Measurements from ENCODE around the gene MAD2L1BP. TPM values are rescaled to one million over a fixed set of nuclear protein-coding genes. Genes with fewer than 3 reads are reported as not detected.

Gene MAD2L1BP
- total RNA-seq, 1 experiment from 2014 or later, result 46.3 TPM

DNA sequence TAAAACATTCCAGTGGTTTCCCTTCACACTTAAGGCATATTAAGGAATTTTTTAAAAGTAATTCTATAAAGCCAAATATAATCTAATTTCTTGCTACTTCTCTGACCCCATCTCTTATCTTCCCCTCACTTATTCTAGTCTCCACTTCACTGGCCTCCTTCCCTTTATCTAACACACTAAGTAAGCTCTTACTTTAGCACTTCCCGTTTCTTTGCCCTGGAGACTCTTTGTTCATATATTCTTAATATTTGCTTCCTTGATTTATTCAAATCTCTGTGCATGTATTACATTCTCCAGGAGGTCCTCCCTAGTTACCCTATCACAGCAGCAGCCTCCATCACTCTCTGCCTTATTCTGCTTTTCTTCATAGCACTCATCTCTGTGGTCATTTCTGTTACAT is 26.8 kb upstream of the MAD2L1BP start:
- H3K23ac ChIP-seq (ENCODE audit: insufficient read length, low read depth, low read length), result no peak overlapping the region
- no peaks in the 10 kb centered on the region for H4K20me1 ChIP-seq (ENCODE audit: control insufficient read depth, insufficient read depth, insufficient read length)
- H2AFZ ChIP-seq (ENCODE audit: low read length), result no peak overlapping the region
- no peaks in the 10 kb centered on the region for H3K9me3 Mint-ChIP-seq
- no peaks in the 10 kb centered on the region for H3K23me2 ChIP-seq (ENCODE audit: insufficient read length, low read depth, low read length, poor library complexity, severe bottlenecking)
- H3K4ac ChIP-seq (ENCODE audit: low read depth, low read length), result no peak overlapping the region
- no peak overlapping the region for H4K5ac ChIP-seq (ENCODE audit: insufficient read length, low read depth, low read length)
- no peak overlapping the region for H2BK12ac ChIP-seq (ENCODE audit: insufficient read length, low read depth, low read length)
- H3T11ph ChIP-seq (ENCODE audit: low read length), result no peak overlapping the region
- H3K27ac ChIP-seq (ENCODE audit: insufficient read length, low read depth, low read length), result no peak overlapping the region
- no peak overlapping the region for H2BK20ac ChIP-seq (ENCODE audit: low read depth, low read length, poor library complexity, severe bottlenecking)
- no peak overlapping the region for H3K56ac ChIP-seq (ENCODE audit: insufficient read length, low read depth, low read length)
- H3K27me3 Mint-ChIP-seq (ENCODE audit: low read depth), result no peaks in the 10 kb centered on the region
- H3K79me2 ChIP-seq (ENCODE audit: insufficient read depth, low read length), result no peaks in the 10 kb centered on the region
- no peak for DNase-seq
- no peak overlapping the region for H4K8ac ChIP-seq (replicated peaks; ENCODE audit: insufficient read length, low read depth, low read length)
- no peaks in the 10 kb centered on the region for H3K4me1 ChIP-seq (ENCODE audit: insufficient read depth, low read length)
- H3K4me1 Mint-ChIP-seq, result no peaks in the 10 kb centered on the region
- no peak overlapping the region for H3K9ac ChIP-seq (ENCODE audit: extremely low read depth, insufficient read length, low read length)
- no peak overlapping the region for H2BK15ac ChIP-seq (ENCODE audit: low read depth, low read length)
- TF ChIP-seq CTCF (conservative IDR thresholded peaks at IDR 0.05), result no peak
- H3K27ac Mint-ChIP-seq, result no peak overlapping the region
- no peaks in the 10 kb centered on the region for H3K9me3 ChIP-seq (ENCODE audit: control insufficient read depth, low read depth, low read length)
- no peak overlapping the region for H3K18ac ChIP-seq (ENCODE audit: insufficient read length, low read depth, low read length)
- no peak overlapping the region for H3K4me3 Mint-ChIP-seq
- H3K36me3 Mint-ChIP-seq (ENCODE audit: insufficient read depth in 1 of 3, low read depth in 3 of 3), result peaks cover 0 to 44% (median 23%) of the 10 kb centered on the region in 3 experiments; a peak in 4 of 7 replicates
- no peaks in the 10 kb centered on the region for H3K79me1 ChIP-seq (ENCODE audit: insufficient read depth, low read depth, low read length, poor library complexity, severe bottlenecking)
- H4K91ac ChIP-seq (ENCODE audit: insufficient read length, low read depth, low read length), result no peak overlapping the region
- no peak overlapping the region for H2BK5ac ChIP-seq (ENCODE audit: insufficient read length, low read length)
- no CpG with 5 or more reads among the region's 1 CpG for WGBS (ENCODE audit: extremely low coverage, insufficient read length, low lambda C conversion rate)
- H2BK120ac ChIP-seq (ENCODE audit: low read depth, low read length, poor library complexity, severe bottlenecking), result no peak overlapping the region
- H3K27me3 ChIP-seq (ENCODE audit: insufficient read depth, low read length), result no peaks in the 10 kb centered on the region
- H2AK5ac ChIP-seq (ENCODE audit: insufficient read length, low read length), result no peak overlapping the region
- no peak overlapping the region for H3K4me2 ChIP-seq (ENCODE audit: insufficient read depth, insufficient read length, low read length)
- no peak overlapping the region for H3K14ac ChIP-seq (ENCODE audit: insufficient read depth, low read length)
